Measurements from ENCODE around the gene YTHDC1.

Gene YTHDC1

GRCh38 chr4:68352791-68353190 lies 2.9 kb upstream of the YTHDC1 start:
- DNase-seq: no peak

- DNase-seq: peak; percentile 29
Measured at GRCh38 chr4:68349279-68349648, 626 bp downstream of the YTHDC1 start.

GRCh38 chr4:68348577-68348976 lies 1.3 kb downstream of the YTHDC1 start:
- no peak for DNase-seq

- no peak for DNase-seq
Measured at GRCh38 chr4:68347845-68348244, 2.0 kb downstream of the YTHDC1 start.

GRCh38 chr4:68346461-68346860 lies 3.4 kb downstream of the YTHDC1 start:
- no peak for DNase-seq

GRCh38 chr4:68344785-68345184 lies 5.1 kb downstream of the YTHDC1 start:
- DNase-seq: no peak

- DNase-seq: no peak
Measured at GRCh38 chr4:68344049-68344448, 5.8 kb downstream of the YTHDC1 start.

GRCh38 chr4:68342134-68342533 lies 7.8 kb downstream of the YTHDC1 start:
- DNase-seq: no peak

GRCh38 chr4:68338625-68339024 lies 11.3 kb downstream of the YTHDC1 start:
- no peak for DNase-seq

GRCh38 chr4:68337522-68337921 lies 12.4 kb downstream of the YTHDC1 start:
- DNase-seq: no peak

- no peak for DNase-seq
Measured at GRCh38 chr4:68337004-68337403, 12.9 kb downstream of the YTHDC1 start.

GRCh38 chr4:68336530-68336929 lies 13.4 kb downstream of the YTHDC1 start:
- DNase-seq: no peak

- no peak for DNase-seq
Measured at GRCh38 chr4:68326141-68326540, 23.7 kb downstream of the YTHDC1 start.

GRCh38 chr4:68324519-68325262 lies 25.2 kb downstream of the YTHDC1 start:
- peak; percentile 18 for DNase-seq

- no peak for DNase-seq
Measured at GRCh38 chr4:68319040-68319439, 30.9 kb downstream of the YTHDC1 start.

GRCh38 chr4:68316193-68316969 lies 33.5 kb downstream of the YTHDC1 start:
- DNase-seq: no peak

- DNase-seq: no peak
Measured at GRCh38 chr4:68310651-68311247, 39.1 kb downstream of the YTHDC1 start.

- no peak for DNase-seq
Measured at GRCh38 chr4:68304731-68305130, 45.2 kb downstream of the YTHDC1 start.

GRCh38 chr4:68299492-68300457 lies 50.1 kb downstream of the YTHDC1 start:
- DNase-seq: no peak

- DNase-seq: no peak
Measured at GRCh38 chr4:68297137-68297536, 52.8 kb downstream of the YTHDC1 start.

- DNase-seq: no peak
Measured at GRCh38 chr4:68291256-68291655, 58.6 kb downstream of the YTHDC1 start.

- no peak for DNase-seq
Measured at GRCh38 chr4:68288393-68288740, 61.5 kb downstream of the YTHDC1 start.
